Smooth muscle cell (in vitro differentiated cells): ENCODE results near the gene KLF6. TPM values are rescaled to one million over a fixed set of nuclear protein-coding genes. Genes with fewer than 3 reads are reported as not detected.

ENCODE experiments used
- DNase-seq: peaks from one replicate; lab custom pipeline; 2025; ENCODE audit not compliant: unreplicated experiment; lab: John Stamatoyannopoulos, UW
- H2AFZ ChIP-seq: fragments of 200-600 bp; sonication (generic); 2 replicates; pipeline ENCODE4 v1.6.0; 2016; ENCODE audit warnings: antibody characterized with exemption, low read depth, mild to moderate bottlenecking
- H3F3A ChIP-seq: fragments of 200-600 bp; sonication (generic); 2 replicates; pipeline ENCODE4 v1.6.0; 2017; ENCODE audit warnings: antibody characterized with exemption, low read depth
- H3K27ac ChIP-seq: fragments of 200-600 bp; sonication (generic); 2 replicates; pipeline ENCODE4 v1.5.1; 2016; ENCODE audit warnings: low read depth, mild to moderate bottlenecking
- H3K27me3 ChIP-seq: fragments of 200-600 bp; sonication (generic); 2 replicates; pipeline ENCODE4 v1.6.1; 2016; ENCODE audit warnings: low read depth, mild to moderate bottlenecking
- H3K36me3 ChIP-seq: fragments of 200-600 bp; sonication (generic); 2 replicates; pipeline ENCODE4 v1.5.1; 2016; ENCODE audit warnings: low read depth
- H3K4me1 ChIP-seq: fragments of 200-600 bp; sonication (generic); 2 replicates; pipeline ENCODE4 v1.5.1; 2016; ENCODE audit warnings: low read depth
- H3K4me2 ChIP-seq: fragments of 200-600 bp; sonication (generic); 2 replicates; pipeline ENCODE4 v1.6.0; 2016; ENCODE audit warnings: mild to moderate bottlenecking
- H3K4me3 ChIP-seq: fragments of 200-600 bp; sonication (generic); 2 replicates; pipeline ENCODE4 v1.5.1; 2016; ENCODE audit warnings: mild to moderate bottlenecking
- H3K79me2 ChIP-seq: fragments of 200-600 bp; sonication (generic); 2 replicates; pipeline ENCODE4 v1.6.0; 2016; ENCODE audit warnings: low read depth, mild to moderate bottlenecking
- H3K9ac ChIP-seq: fragments of 200-600 bp; sonication (generic); 2 replicates; pipeline ENCODE4 v1.6.0; 2016; ENCODE audit warnings: low read depth
- H3K9me3 ChIP-seq: fragments of 200-600 bp; sonication (generic); replicated peaks from 2 replicates; pipeline ENCODE4 v1.5.1; 2016; ENCODE audit warnings: low read depth
- H4K20me1 ChIP-seq: fragments of 200-600 bp; sonication (generic); 2 replicates; pipeline ENCODE4 v1.6.0; 2016; ENCODE audit warnings: low read depth
- CTCF ChIP-seq: fragments of 200-600 bp; sonication (generic); IDR thresholded peaks from 2 replicates; pipeline ENCODE4 v1.5.1; 2017; ENCODE audit warnings: borderline replicate concordance, mild to moderate bottlenecking, antibody characterized with exemption; ENCODE audit not compliant: insufficient read depth, poor library complexity, severe bottlenecking
- WGBS: methylation state at CpG from one replicate; pipeline ENCODE4 v1.1.7; 2016; ENCODE audit warnings: low lambda C conversion rate; 5-methylcytosine and 5-hydroxymethylcytosine counted together
- polyA plus RNA-seq: library from polyadenylated mRNA; unstranded; fragments of >200 nt; fragmentation: Nextera tagmentation; extraction: Ambion mirVana; gene quantifications from 2 replicates; pipeline ENCODE4 v1.2.1, GENCODE V29; 2016
- total RNA-seq: library from RNA; depleted of rRNA; stranded (reverse); fragments of >200 nt; gene quantifications from 2 replicates; pipeline ENCODE4 v1.2.3, GENCODE V29; 2014

The KLF6 gene
- total and polyA plus RNA-seq, 2 experiments from 2014 or later = 198 to 519 TPM

GRCh38 chr10:3808689-3809199, 23.7 kb upstream of the KLF6 start:
- Histone ChIP-seq H3K36me3 (no peaks in the 10 kb centered on the region), H3K27me3 (no peaks in the 10 kb centered on the region), H2AFZ (no peak overlapping the region), H3K4me3 (no peak overlapping the region), H3K79me2 (no peaks in the 10 kb centered on the region), H4K20me1 (no peaks in the 10 kb centered on the region), H3K9ac (no peak overlapping the region), H3F3A (peaks cover 34% of the 10 kb centered on the region), H3K9me3 (no peaks in the 10 kb centered on the region), H3K4me2 (no peak overlapping the region), H3K27ac (peak overlapping the region; percentile 100), H3K4me1 (peaks cover 31% of the 10 kb centered on the region)
- over 99% methylated on average over 6 of the region's 6 CpGs for WGBS
- TF ChIP-seq CTCF = no peak
- no peak for DNase-seq

GRCh38 chr10:3807928-3808496, 23.0 kb upstream of the KLF6 start:
- no peaks in the 10 kb centered on the region for H3K36me3 ChIP-seq
- no peak for TF ChIP-seq CTCF
- DNase-seq = no peak
- 84% methylated on average over 12 of the region's 12 CpGs for WGBS
- H3K4me2 ChIP-seq = no peak overlapping the region
- no peaks in the 10 kb centered on the region for H3K79me2 ChIP-seq
- peaks cover 33% of the 10 kb centered on the region for H3K4me1 ChIP-seq
- H3F3A ChIP-seq = peaks cover 40% of the 10 kb centered on the region
- H3K27ac ChIP-seq = peak overlapping the region; percentile 100
- H3K9ac ChIP-seq = peak overlapping the region; percentile 98
- no peaks in the 10 kb centered on the region for H3K27me3 ChIP-seq
- H2AFZ ChIP-seq = no peak overlapping the region
- no peaks in the 10 kb centered on the region for H4K20me1 ChIP-seq
- H3K4me3 ChIP-seq = no peak overlapping the region
- H3K9me3 ChIP-seq = no peaks in the 10 kb centered on the region

GRCh38 chr10:3807211-3807927, 22.4 kb upstream of the KLF6 start:
- Histone ChIP-seq H3K4me1 (peaks cover 35% of the 10 kb centered on the region), H4K20me1 (no peaks in the 10 kb centered on the region), H3K27ac (peak overlapping the region; percentile 100), H3K27me3 (no peaks in the 10 kb centered on the region), H3K4me3 (no peak overlapping the region), H3K79me2 (no peaks in the 10 kb centered on the region), H3K36me3 (no peaks in the 10 kb centered on the region), H3K9me3 (no peaks in the 10 kb centered on the region), H2AFZ (no peak overlapping the region), H3K9ac (peak overlapping the region; percentile 98), H3F3A (peaks cover 40% of the 10 kb centered on the region), H3K4me2 (peak overlapping the region; percentile 75)
- WGBS = 49% methylated on average over 15 of the region's 15 CpGs
- TF ChIP-seq CTCF = no peak
- no peak for DNase-seq
